ENCODE results near the gene ABCC5. TPM values are rescaled to one million over a fixed set of nuclear protein-coding genes. Genes with fewer than 3 reads are reported as not detected.
A peak's percentile ranks its signal among the peaks of the same experiment; 100 is the strongest.

The ABCC5 gene
- total and polyA plus RNA-seq, 4 experiments from 2014 or later: 9.1 to 42.6 (median 27.3) TPM

DNA sequence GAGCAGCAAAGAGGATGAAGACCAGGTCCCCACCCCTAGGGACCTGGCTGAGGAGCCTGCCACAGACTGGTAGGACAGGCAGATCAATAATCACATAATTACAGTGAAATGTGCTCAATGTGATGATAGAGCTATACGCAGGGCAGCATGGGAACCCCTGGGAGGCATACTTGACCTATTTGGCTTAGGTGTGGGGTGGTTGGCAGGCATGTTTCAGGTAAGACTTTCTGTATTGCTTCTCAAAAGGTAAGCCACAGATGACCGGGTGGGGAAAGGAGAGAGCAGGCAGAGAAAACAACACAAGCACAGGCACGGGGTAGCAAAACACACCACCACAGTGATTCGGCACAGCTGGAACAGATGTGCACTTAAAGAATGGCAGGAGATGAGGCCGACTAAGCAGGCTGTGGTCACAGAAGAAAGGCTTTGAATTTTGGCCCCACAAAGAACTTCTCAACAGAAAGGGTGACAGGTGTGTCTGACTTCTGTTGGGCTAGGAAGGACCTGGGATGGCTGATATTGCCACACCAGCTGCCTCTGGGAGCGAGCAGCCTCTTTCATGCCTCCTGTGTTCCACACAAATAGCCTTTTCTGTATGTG is 64.1 kb downstream of the ABCC5 start:
- no peaks in the 10 kb centered on the region for H3K4me1 Mint-ChIP-seq
- no peaks in the 10 kb centered on the region for H3K9me3 Mint-ChIP-seq
- H3K4me3 Mint-ChIP-seq: no peak overlapping the region
- intact Hi-C loops (cut with micrococcal nuclease): no loop called here
- no peak for DNase-seq
- no peaks in the 10 kb centered on the region for H3K9me3 ChIP-seq (ENCODE audit: control insufficient read depth in 1 of 2, low read length in 2 of 2)
- peaks cover 43 to 52% of the 10 kb centered on the region in 2 donors for H3K36me3 Mint-ChIP-seq
- ChIA-PET CTCF (ENCODE audit: partially characterized antibody) (no interaction called here), POLR2A (ENCODE audit: partially characterized antibody) (no interaction called here)
- H3K36me3 ChIP-seq (ENCODE audit: insufficient read depth, low read length): peaks cover 9% of the 10 kb centered on the region
- no peak overlapping the region for H3K27ac Mint-ChIP-seq
- H3K4me1 ChIP-seq (ENCODE audit: insufficient read depth, low read length): no peaks in the 10 kb centered on the region
- no peak overlapping the region for H3K4me3 ChIP-seq (ENCODE audit: low read length in 2 of 2)
- H3K27me3 ChIP-seq (ENCODE audit: insufficient read depth, low read length): no peaks in the 10 kb centered on the region
- no peaks in the 10 kb centered on the region for H3K27me3 Mint-ChIP-seq
- H3K27ac ChIP-seq (ENCODE audit: low read depth, low read length): no peak overlapping the region

DNA sequence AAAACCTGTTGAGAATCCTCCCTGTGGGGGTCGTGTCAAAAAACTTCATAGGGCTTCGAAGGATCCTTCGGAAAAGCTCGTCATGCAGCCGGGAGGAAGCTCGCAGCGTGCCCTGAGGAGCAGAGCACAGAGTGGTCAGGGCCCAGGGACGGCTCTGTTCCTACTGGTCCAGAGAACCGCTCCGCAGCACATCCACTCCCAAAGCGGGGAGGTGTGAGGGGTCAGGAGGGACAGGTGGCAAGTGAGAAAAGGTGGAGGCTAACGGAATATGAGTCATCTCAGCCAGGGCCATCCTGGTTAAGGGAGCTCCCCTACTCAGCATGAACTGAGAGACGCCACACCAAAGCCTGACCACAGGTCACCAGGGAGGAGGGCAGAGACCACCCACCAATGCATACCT is 66.2 kb downstream of the ABCC5 start:
- no peaks in the 10 kb centered on the region for H3K4me1 ChIP-seq (ENCODE audit: insufficient read depth, low read length)
- no peak overlapping the region for H3K4me3 Mint-ChIP-seq
- intact Hi-C loops (cut with micrococcal nuclease): no loop called here
- H3K27ac Mint-ChIP-seq: no peak overlapping the region
- H3K36me3 Mint-ChIP-seq: peaks cover 53 to 60% of the 10 kb centered on the region in 2 donors
- CTCF ChIA-PET (ENCODE audit: partially characterized antibody): interaction anchor here (0.7 kb wide), 1 partner anchor 365 kb away, joined by 4 read pairs; no protein-coding TSS in a partner anchor
- peaks cover 9% of the 10 kb centered on the region for H3K36me3 ChIP-seq (ENCODE audit: insufficient read depth, low read length)
- H3K27me3 Mint-ChIP-seq: no peaks in the 10 kb centered on the region
- H3K9me3 ChIP-seq (ENCODE audit: control insufficient read depth in 1 of 2, low read length in 2 of 2): no peaks in the 10 kb centered on the region
- DNase-seq: no peak
- no peaks in the 10 kb centered on the region for H3K4me1 Mint-ChIP-seq
- no peaks in the 10 kb centered on the region for H3K27me3 ChIP-seq (ENCODE audit: insufficient read depth, low read length)
- H3K4me3 ChIP-seq (ENCODE audit: low read length in 2 of 2): no peak overlapping the region
- POLR2A ChIA-PET (ENCODE audit: partially characterized antibody): no interaction called here
- no peaks in the 10 kb centered on the region for H3K9me3 Mint-ChIP-seq
- no peak overlapping the region for H3K27ac ChIP-seq (ENCODE audit: low read depth, low read length)

DNA sequence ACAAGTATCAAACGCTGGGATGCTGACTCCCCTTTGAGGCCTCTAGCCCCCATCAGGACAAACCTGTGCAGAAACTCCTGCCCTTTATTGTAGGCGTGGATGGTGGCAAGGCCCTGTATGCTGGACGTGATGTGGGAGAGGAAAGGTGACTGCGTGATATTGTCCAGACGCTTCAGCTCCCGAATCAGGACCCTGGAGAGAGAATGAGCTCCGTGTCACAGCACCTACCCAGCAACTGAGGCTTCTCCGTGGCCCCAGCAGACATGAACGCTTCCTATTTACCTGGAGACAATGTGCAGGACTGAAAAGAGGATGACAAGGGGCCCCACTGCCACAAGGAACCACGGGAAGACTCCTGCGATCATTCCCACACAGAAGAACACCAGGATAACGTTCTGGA is 68.0 kb downstream of the ABCC5 start:
- DNase-seq: no peak
- Mint-ChIP-seq H3K27me3 (no peaks in the 10 kb centered on the region), H3K27ac (no peak overlapping the region), H3K36me3 (peaks cover 61 to 67% of the 10 kb centered on the region in 2 donors), H3K4me3 (no peak overlapping the region), H3K4me1 (no peaks in the 10 kb centered on the region), H3K9me3 (no peaks in the 10 kb centered on the region)
- Histone ChIP-seq H3K27ac (ENCODE audit: low read depth, low read length) (no peak overlapping the region), H3K4me3 (ENCODE audit: low read length in 2 of 2) (no peak overlapping the region), H3K36me3 (ENCODE audit: insufficient read depth, low read length) (peaks cover 19% of the 10 kb centered on the region), H3K27me3 (ENCODE audit: insufficient read depth, low read length) (no peaks in the 10 kb centered on the region), H3K9me3 (ENCODE audit: control insufficient read depth in 1 of 2, low read length in 2 of 2) (no peaks in the 10 kb centered on the region), H3K4me1 (ENCODE audit: insufficient read depth, low read length) (no peaks in the 10 kb centered on the region)
- POLR2A ChIA-PET (ENCODE audit: partially characterized antibody): no interaction called here
- CTCF ChIA-PET (ENCODE audit: partially characterized antibody): no interaction called here
- intact Hi-C loops (cut with micrococcal nuclease): no loop called here

DNA sequence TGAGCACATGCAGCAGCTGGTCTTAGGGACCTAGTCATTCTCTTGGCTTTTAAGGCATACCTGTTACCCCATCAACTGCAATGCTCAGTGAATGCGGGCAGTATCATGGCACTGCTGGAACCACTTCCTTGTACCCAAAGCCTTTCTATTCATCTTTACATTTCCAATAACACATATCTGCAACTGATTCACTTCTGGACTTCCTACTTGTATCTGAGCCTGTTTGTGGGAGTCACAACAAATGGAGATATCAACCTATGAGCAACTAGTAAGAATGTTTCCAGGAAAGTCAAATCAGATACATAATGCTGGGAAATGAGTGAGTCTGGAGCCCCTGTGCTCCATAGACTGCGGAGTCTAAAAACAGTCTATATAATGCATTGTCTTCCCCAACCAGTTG is 71.6 kb downstream of the ABCC5 start:
- intact Hi-C loops (cut with micrococcal nuclease): no loop called here

DNA sequence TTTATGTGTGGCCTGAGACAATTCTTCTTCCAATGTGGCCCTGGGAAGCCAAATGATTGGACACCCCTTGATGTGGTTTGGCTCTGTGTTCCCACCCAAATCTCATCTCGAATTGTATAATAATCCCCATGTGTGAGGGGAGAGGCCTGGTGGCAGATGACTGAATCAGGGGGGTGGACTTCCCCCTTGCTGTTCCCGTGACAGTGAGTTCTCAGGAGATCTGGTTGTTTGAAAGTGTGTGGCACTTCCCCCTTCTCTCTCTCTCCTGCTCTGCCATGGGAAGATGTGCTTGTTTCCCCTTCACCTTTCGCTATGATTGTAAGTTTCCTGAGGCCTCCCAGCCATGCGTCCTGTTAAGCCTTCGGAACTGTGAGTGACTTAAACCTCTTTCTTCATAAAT is 72.9 kb downstream of the ABCC5 start:
- Histone ChIP-seq H3K36me3 (ENCODE audit: insufficient read depth, low read length) (peaks cover 16% of the 10 kb centered on the region), H3K27me3 (ENCODE audit: insufficient read depth, low read length) (no peaks in the 10 kb centered on the region), H3K9me3 (ENCODE audit: control insufficient read depth in 1 of 2, low read length in 2 of 2) (no peaks in the 10 kb centered on the region), H3K4me3 (ENCODE audit: low read length in 2 of 2) (no peak overlapping the region), H3K27ac (ENCODE audit: low read depth, low read length) (no peak overlapping the region), H3K4me1 (ENCODE audit: insufficient read depth, low read length) (no peaks in the 10 kb centered on the region)
- H3K4me3 Mint-ChIP-seq: no peak overlapping the region
- H3K27ac Mint-ChIP-seq: peak overlapping the region in 1 of 7 donors; percentile 38
- ChIA-PET CTCF (ENCODE audit: partially characterized antibody) (interaction anchor here (0.6 kb wide), 1 partner anchor 269 kb away, joined by 3 read pairs; no protein-coding TSS in a partner anchor), POLR2A (ENCODE audit: partially characterized antibody) (no interaction called here)
- intact Hi-C loops (cut with micrococcal nuclease): no loop called here
- no peaks in the 10 kb centered on the region for H3K9me3 Mint-ChIP-seq
- H3K36me3 Mint-ChIP-seq: peaks cover 62 to 68% of the 10 kb centered on the region in 2 donors
- no peaks in the 10 kb centered on the region for H3K27me3 Mint-ChIP-seq
- no peak for DNase-seq
- H3K4me1 Mint-ChIP-seq: no peaks in the 10 kb centered on the region

More for the DNA sequence above, 71.6 kb downstream of the ABCC5 start:
- Mint-ChIP-seq H3K36me3 (peaks cover 69 to 70% of the 10 kb centered on the region in 2 donors), H3K4me1 (no peaks in the 10 kb centered on the region), H3K27ac (no peak overlapping the region), H3K27me3 (no peaks in the 10 kb centered on the region), H3K4me3 (no peak overlapping the region), H3K9me3 (no peaks in the 10 kb centered on the region)
- ChIA-PET POLR2A (ENCODE audit: partially characterized antibody) (interaction anchor here (0.6 kb wide), 1 partner anchor 72 kb away, joined by 3 read pairs; no protein-coding TSS in a partner anchor), CTCF (ENCODE audit: partially characterized antibody) (no interaction called here)
- Histone ChIP-seq H3K4me3 (ENCODE audit: low read length in 2 of 2) (no peak overlapping the region), H3K27me3 (ENCODE audit: insufficient read depth, low read length) (no peaks in the 10 kb centered on the region), H3K9me3 (ENCODE audit: control insufficient read depth in 1 of 2, low read length in 2 of 2) (no peaks in the 10 kb centered on the region), H3K27ac (ENCODE audit: low read depth, low read length) (no peak overlapping the region), H3K4me1 (ENCODE audit: insufficient read depth, low read length) (no peaks in the 10 kb centered on the region), H3K36me3 (ENCODE audit: insufficient read depth, low read length) (peaks cover 19% of the 10 kb centered on the region)
- DNase-seq: no peak

DNA sequence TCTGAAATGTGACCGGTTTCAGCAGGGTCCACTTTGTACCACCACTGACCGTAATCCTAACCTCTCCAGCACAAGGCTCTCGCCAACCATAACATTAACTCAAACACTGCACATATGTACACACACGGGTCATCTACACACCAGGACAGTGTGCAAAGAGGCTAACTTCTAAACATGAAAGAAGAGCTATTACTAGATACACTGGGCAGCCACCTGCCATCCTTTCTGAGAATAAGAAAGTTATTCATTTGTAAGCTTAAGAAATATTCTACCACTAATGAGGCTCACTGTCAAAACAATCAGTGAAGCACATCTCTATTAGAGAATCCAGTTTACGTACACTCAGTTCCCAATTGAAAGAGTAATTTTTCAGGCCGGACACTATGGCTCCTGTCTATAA is 73.9 kb downstream of the ABCC5 start:
- intact Hi-C loops (cut with micrococcal nuclease): no loop called here
- DNase-seq: no peak
- ChIA-PET POLR2A (ENCODE audit: partially characterized antibody) (no interaction called here), CTCF (ENCODE audit: partially characterized antibody) (no interaction called here)
- peaks cover 52 to 66% of the 10 kb centered on the region in 2 donors for H3K36me3 Mint-ChIP-seq
- H3K4me1 Mint-ChIP-seq: no peaks in the 10 kb centered on the region
- H3K9me3 Mint-ChIP-seq: no peaks in the 10 kb centered on the region
- H3K4me3 Mint-ChIP-seq: no peak overlapping the region
- no peaks in the 10 kb centered on the region for H3K9me3 ChIP-seq (ENCODE audit: control insufficient read depth in 1 of 2, low read length in 2 of 2)
- H3K4me1 ChIP-seq (ENCODE audit: insufficient read depth, low read length): no peaks in the 10 kb centered on the region
- H3K27ac ChIP-seq (ENCODE audit: low read depth, low read length): no peak overlapping the region
- peaks cover 11% of the 10 kb centered on the region for H3K36me3 ChIP-seq (ENCODE audit: insufficient read depth, low read length)
- no peak overlapping the region for H3K27ac Mint-ChIP-seq
- no peak overlapping the region for H3K4me3 ChIP-seq (ENCODE audit: low read length in 2 of 2)
- no peaks in the 10 kb centered on the region for H3K27me3 ChIP-seq (ENCODE audit: insufficient read depth, low read length)
- no peaks in the 10 kb centered on the region for H3K27me3 Mint-ChIP-seq

DNA sequence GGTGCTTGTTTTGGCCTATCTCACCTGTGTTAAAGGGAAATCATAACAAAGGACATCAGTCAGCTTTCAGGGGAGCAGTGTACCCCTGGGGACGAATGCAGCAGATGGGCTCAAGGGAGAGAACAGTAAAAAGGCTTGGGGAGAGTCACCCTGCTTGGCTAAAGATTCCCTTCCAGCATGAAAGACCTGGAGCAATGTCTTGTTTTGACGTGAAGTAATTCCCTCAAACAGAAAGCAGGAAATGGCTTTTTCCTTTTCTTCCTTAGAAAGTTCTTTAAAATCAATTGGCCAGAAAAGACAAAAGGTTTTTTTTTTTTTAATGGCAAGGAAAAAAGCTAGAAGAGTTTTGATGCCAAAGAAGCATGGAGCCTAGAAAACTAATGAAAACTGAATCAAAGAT is 76.5 kb downstream of the ABCC5 start:
- H3K36me3 ChIP-seq (ENCODE audit: insufficient read depth, low read length): peaks cover 17% of the 10 kb centered on the region
- Mint-ChIP-seq H3K27ac (no peak overlapping the region), H3K36me3 (peaks cover 44 to 65% of the 10 kb centered on the region in 2 donors), H3K4me3 (no peak overlapping the region), H3K4me1 (no peaks in the 10 kb centered on the region), H3K27me3 (no peaks in the 10 kb centered on the region), H3K9me3 (no peaks in the 10 kb centered on the region)
- no peak overlapping the region for H3K27ac ChIP-seq (ENCODE audit: low read depth, low read length)
- intact Hi-C loops (cut with micrococcal nuclease): no loop called here
- H3K4me3 ChIP-seq (ENCODE audit: low read length in 2 of 2): no peak overlapping the region
- POLR2A ChIA-PET (ENCODE audit: partially characterized antibody): no interaction called here
- no peaks in the 10 kb centered on the region for H3K27me3 ChIP-seq (ENCODE audit: insufficient read depth, low read length)
- CTCF ChIA-PET (ENCODE audit: partially characterized antibody): interaction anchor here (0.6 kb wide), 1 partner anchor 46 kb away, joined by 3 read pairs; no protein-coding TSS in a partner anchor
- H3K4me1 ChIP-seq (ENCODE audit: insufficient read depth, low read length): no peaks in the 10 kb centered on the region
- no peaks in the 10 kb centered on the region for H3K9me3 ChIP-seq (ENCODE audit: control insufficient read depth in 1 of 2, low read length in 2 of 2)
- DNase-seq: no peak

All from CD4-positive, alpha-beta memory T cell (primary cell).